GM23338 (cell line): Measurements from ENCODE around the gene LMAN2L. TPM values are rescaled to one million over a fixed set of nuclear protein-coding genes. Genes with fewer than 3 reads are reported as not detected.

Source experiments
- ATAC-seq: fragments of 200-7000 bp; cut with Tn5 transposase; 3 replicates; pipeline ENCODE4 v1.9.1; 2020
- DNase-seq: peaks from one replicate; pipeline ENCODE4 v3.0.0-alpha.2; 2015; ENCODE audit warnings: low spot score
- H2AFZ ChIP-seq: fragments of 200-600 bp; sonication (generic); 2 replicates; pipeline ENCODE4 v1.8.0; 2016; ENCODE audit warnings: antibody characterized with exemption, mild to moderate bottlenecking, moderate library complexity
- H3F3A ChIP-seq: fragments of 200-600 bp; sonication (generic); replicated peaks from 2 replicates; pipeline ENCODE4 v1.8.0; 2017; ENCODE audit warnings: antibody characterized with exemption, mixed run types, low read depth
- H3K27ac ChIP-seq: fragments of 200-600 bp; sonication (generic); 2 replicates; pipeline ENCODE4 v1.6.1; 2016; ENCODE audit warnings: low read depth
- H3K27me3 ChIP-seq: fragments of 200-600 bp; sonication (generic); 2 replicates; pipeline ENCODE4 v1.8.0; 2016; ENCODE audit warnings: mild to moderate bottlenecking, mixed run types, moderate library complexity; ENCODE audit not compliant: insufficient read depth
- H3K36me3 ChIP-seq: fragments of 200-600 bp; sonication (generic); 2 replicates; pipeline ENCODE4 v1.8.0; 2016; ENCODE audit warnings: mild to moderate bottlenecking; ENCODE audit not compliant: insufficient read depth
- H3K4me1 ChIP-seq: fragments of 200-600 bp; sonication (generic); 2 replicates; pipeline ENCODE4 v1.8.0; 2016; ENCODE audit warnings: mild to moderate bottlenecking, moderate library complexity; ENCODE audit not compliant: insufficient read depth
- H3K4me2 ChIP-seq: fragments of 200-600 bp; sonication (generic); 2 replicates; pipeline ENCODE4 v1.7.1; 2017; ENCODE audit warnings: mixed run types
- H3K4me3 ChIP-seq: fragments of 200-600 bp; sonication (generic); 2 replicates; pipeline ENCODE4 v1.6.1; 2016; ENCODE audit warnings: mixed run types
- H3K79me2 ChIP-seq: fragments of 200-600 bp; sonication (generic); replicated peaks from 2 replicates; pipeline ENCODE4 v1.8.0; 2017; ENCODE audit warnings: mild to moderate bottlenecking; ENCODE audit not compliant: insufficient read depth
- H3K9me2 ChIP-seq: fragments of 200-600 bp; sonication (generic); 2 replicates; pipeline ENCODE4 v1.8.0; 2017; ENCODE audit not compliant: insufficient read depth
- H4K20me1 ChIP-seq: fragments of 200-600 bp; sonication (generic); replicated peaks from 2 replicates; pipeline ENCODE4 v1.8.0; 2017; ENCODE audit warnings: mild to moderate bottlenecking; ENCODE audit not compliant: insufficient read depth
- H3K27ac Mint-ChIP-seq: 2 replicates; pipeline ENCODE4 v1.8.0; 2020; ENCODE audit warnings: inconsistent platforms, mild to moderate bottlenecking, moderate library complexity, mixed read lengths
- H3K27me3 Mint-ChIP-seq: 3 replicates; pipeline ENCODE4 v1.8.0; 2022; ENCODE audit warnings: low read depth, mild to moderate bottlenecking, moderate library complexity, mixed read lengths, inconsistent platforms; ENCODE audit not compliant: insufficient read depth, poor library complexity
- H3K36me3 Mint-ChIP-seq: 3 replicates; pipeline ENCODE4 v1.8.0; 2021; ENCODE audit warnings: low read depth, mild to moderate bottlenecking, inconsistent platforms, moderate library complexity, mixed read lengths
- H3K4me1 Mint-ChIP-seq: 3 replicates; pipeline ENCODE4 v1.8.0; 2020; ENCODE audit warnings: mild to moderate bottlenecking, inconsistent platforms, mixed read lengths
- H3K4me3 Mint-ChIP-seq: 3 replicates; pipeline ENCODE4 v1.8.0; 2021; ENCODE audit warnings: moderate library complexity, mild to moderate bottlenecking, inconsistent platforms, mixed read lengths
- H3K9me3 Mint-ChIP-seq: 3 replicates; pipeline ENCODE4 v1.8.0; 2020; ENCODE audit warnings: moderate library complexity, mild to moderate bottlenecking, inconsistent platforms, mixed read lengths
- CTCF ChIP-seq, 2 experiments: fragments of 200-600 bp in 1 of 2; sonication (generic) in 1 of 2; conservative IDR thresholded peaks; 2 replicates each; pipeline versions ENCODE4 v1.5.1 to v1.6.1; 2016 to 2017; ENCODE audit warnings: antibody characterized with exemption in 2 of 2, low read depth in 2 of 2, mild to moderate bottlenecking in 2 of 2, moderate library complexity in 1 of 2
- ETS1 ChIP-seq: IDR thresholded peaks from 2 replicates; pipeline ENCODE4 v1.6.1; 2016; ENCODE audit warnings: antibody characterized with exemption
- JUNB ChIP-seq: IDR thresholded peaks from one replicate; pipeline ENCODE4 v1.6.1; 2016; ENCODE audit warnings: antibody characterized with exemption; ENCODE audit not compliant: unreplicated experiment
- NANOG ChIP-seq: IDR thresholded peaks from 2 replicates; pipeline ENCODE4 v1.6.1; 2016; ENCODE audit warnings: antibody characterized with exemption, borderline replicate concordance
- POLR2AphosphoS5 ChIP-seq: IDR thresholded peaks from 2 replicates; pipeline ENCODE4 v1.6.1; 2016; ENCODE audit warnings: antibody characterized with exemption, low read depth
- REST ChIP-seq: IDR thresholded peaks from one replicate; pipeline ENCODE4 v1.6.1; 2018; ENCODE audit warnings: antibody characterized with exemption; ENCODE audit not compliant: unreplicated experiment
- STAT1 ChIP-seq: IDR thresholded peaks from one replicate; pipeline ENCODE4 v1.6.1; 2016; ENCODE audit warnings: antibody characterized with exemption; ENCODE audit not compliant: unreplicated experiment
- ZNF114 ChIP-seq: fragments of 250-450 bp; sonication (Bioruptor Pico); IDR thresholded peaks from 2 replicates; pipeline ENCODE4 v1.5.0; 2020; ENCODE audit warnings: mild to moderate bottlenecking, moderate library complexity
- ZNF331 ChIP-seq: fragments of 250-450 bp; sonication (Bioruptor Pico); IDR thresholded peaks from 2 replicates; pipeline ENCODE4 v1.5.0; 2020; ENCODE audit warnings: low read depth, mild to moderate bottlenecking, moderate library complexity
- polyA plus RNA-seq: library from polyadenylated mRNA; unstranded; fragments of >200 nt; fragmentation: Nextera tagmentation; extraction: Ambion mirVana; gene quantifications from 2 replicates; pipeline ENCODE4 v1.2.1, GENCODE V29; 2016
- total RNA-seq: library from RNA; depleted of rRNA; stranded (reverse); fragments of >200 nt; shearing (Covaris generic); gene quantifications from 2 replicates; pipeline ENCODE4 v1.2.3, GENCODE V29; 2014

The LMAN2L gene
- total and polyA plus RNA-seq, 2 experiments from 2014 or later = 11.8 to 15.8 TPM

GRCh38 chr2:96733931-96734330, 5.9 kb downstream of the LMAN2L start:
- peaks cover 2% of the 10 kb centered on the region; the same call in 1 of the 2 replicates for H3K4me1 ChIP-seq
- Mint-ChIP-seq H3K36me3 (peaks cover 62% of the 10 kb centered on the region), H3K27ac (no peak overlapping the region), H3K4me3 (no peak overlapping the region), H3K4me1 (peaks cover 1% of the 10 kb centered on the region; the same call in 1 of the 3 replicates), H3K27me3 (peaks cover 2% of the 10 kb centered on the region), H3K9me3 (no peaks in the 10 kb centered on the region)
- no peaks in the 10 kb centered on the region for H3K9me2 ChIP-seq
- TF ChIP-seq REST (no peak), ZNF331 (CRISPR knock-in tag) (no peak), ZNF114 (CRISPR knock-in tag) (no peak), ETS1 (no peak)
- no peak overlapping the region for H3K4me3 ChIP-seq
- H3F3A ChIP-seq = no peaks in the 10 kb centered on the region
- DNase-seq = no peak
- H3K36me3 ChIP-seq = peaks cover 57% of the 10 kb centered on the region
- H3K79me2 ChIP-seq = peaks cover 39% of the 10 kb centered on the region
- H3K27me3 ChIP-seq = no peaks in the 10 kb centered on the region
- no peak overlapping the region for H3K4me2 ChIP-seq
- no peak for ATAC-seq
- H3K27ac ChIP-seq = no peak overlapping the region
- no peak overlapping the region for H2AFZ ChIP-seq
- H4K20me1 ChIP-seq = peaks cover 18% of the 10 kb centered on the region

- ATAC-seq (no peak), DNase-seq (no peak)
- Histone ChIP-seq H3K27me3 (no peaks in the 10 kb centered on the region), H2AFZ (no peak overlapping the region), H3K4me1 (no peaks in the 10 kb centered on the region), H3F3A (no peaks in the 10 kb centered on the region), H3K27ac (no peak overlapping the region), H4K20me1 (peaks cover 18% of the 10 kb centered on the region), H3K4me2 (no peak overlapping the region), H3K9me2 (no peaks in the 10 kb centered on the region), H3K36me3 (peaks cover 55% of the 10 kb centered on the region), H3K79me2 (0 out of 2 replicates have a peak, but pooled peaks cover 3% of the 10 kb centered on the region), H3K4me3 (no peak overlapping the region)
- Mint-ChIP-seq H3K27ac (no peak overlapping the region), H3K4me1 (no peaks in the 10 kb centered on the region), H3K4me3 (no peak overlapping the region), H3K27me3 (peaks cover 2% of the 10 kb centered on the region), H3K36me3 (peaks cover 68% of the 10 kb centered on the region), H3K9me3 (no peaks in the 10 kb centered on the region; the same call in 2 of the 3 replicates)
- no peak for TF ChIP-seq ZNF114 (CRISPR knock-in tag)
Observed at GRCh38 chr2:96730212-96730611, 9.7 kb downstream of the LMAN2L start.

- 0 out of 2 replicates have a peak, but pooled peaks cover under 1% of the 10 kb centered on the region for H3K79me2 ChIP-seq
- H3K27me3 ChIP-seq = no peaks in the 10 kb centered on the region
- H3K4me3 Mint-ChIP-seq = no peak overlapping the region
- no peak overlapping the region for H3K27ac ChIP-seq
- H3K4me1 ChIP-seq = no peaks in the 10 kb centered on the region
- peaks cover 18% of the 10 kb centered on the region for H4K20me1 ChIP-seq
- H3K27me3 Mint-ChIP-seq = peaks cover 2% of the 10 kb centered on the region
- H3K4me3 ChIP-seq = no peak overlapping the region
- H3K9me2 ChIP-seq = no peaks in the 10 kb centered on the region
- H3K4me2 ChIP-seq = no peak overlapping the region
- H3K36me3 ChIP-seq = peaks cover 50% of the 10 kb centered on the region
- H2AFZ ChIP-seq = no peak overlapping the region
- H3K27ac Mint-ChIP-seq = no peak overlapping the region
- H3K4me1 Mint-ChIP-seq = no peaks in the 10 kb centered on the region
- no peaks in the 10 kb centered on the region for H3F3A ChIP-seq
- peaks cover 63% of the 10 kb centered on the region for H3K36me3 Mint-ChIP-seq
- DNase-seq (no peak), ATAC-seq (no peak)
- H3K9me3 Mint-ChIP-seq = no peaks in the 10 kb centered on the region; the same call in 2 of the 3 replicates
- no peak for TF ChIP-seq POLR2AphosphoS5
- TF ChIP-seq NANOG = no peak
- TF ChIP-seq ETS1 = no peak
- no peak for TF ChIP-seq STAT1
- no peak for TF ChIP-seq JUNB
- no peak for TF ChIP-seq CTCF (conservative IDR thresholded peaks at IDR 0.05; ENCODE audit: low read depth in 2 of 2)
Observed at GRCh38 chr2:96729748-96730147, 10.1 kb downstream of the LMAN2L start.
